ENCODE results near the gene KRTAP20-2. TPM values are rescaled to one million over a fixed set of nuclear protein-coding genes. Genes with fewer than 3 reads are reported as not detected.

Gene KRTAP20-2
- total and polyA plus RNA-seq, 2 of the 8 experiments (the other 6 are each of a cell fraction or from before 2014, with no cell fraction given) = not detected

DNA sequence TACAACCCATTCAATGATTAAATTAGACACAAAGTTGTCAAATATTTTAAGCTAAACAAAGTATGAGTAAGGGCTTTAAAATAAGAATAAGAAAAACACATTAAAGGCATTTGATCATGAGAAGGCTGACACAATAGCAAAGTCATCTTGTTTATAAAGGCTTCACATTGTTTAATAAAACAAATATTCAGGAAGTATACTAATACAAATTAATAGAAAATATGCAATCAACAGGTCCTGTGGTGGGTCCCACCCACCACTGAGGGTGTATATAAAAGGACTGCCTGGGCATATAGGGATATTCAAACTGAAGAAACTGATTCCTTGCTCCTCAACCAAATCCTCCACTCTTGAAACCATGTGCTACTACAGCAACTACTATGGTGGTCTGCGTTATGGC is at the start of gene KRTAP20-2 (continued):
- no peak for TF ChIP-seq CHD2 (IDR thresholded peaks at IDR 0.05; ENCODE audit: low read length)
- TF ChIP-seq CTBP2 (IDR thresholded peaks at IDR 0.05; ENCODE audit: borderline replicate concordance, insufficient read depth, insufficient read length, low read length) = no peak
- TF ChIP-seq TEAD4 (IDR thresholded peaks at IDR 0.05; ENCODE audit: low read depth, low read length) = no peak
